Karpas-422 (cell line): ENCODE measurements around the gene ACSF3. TPM values are rescaled to one million over a fixed set of nuclear protein-coding genes. Genes with fewer than 3 reads are reported as not detected.
"Not testable (repeated sequence)": the region's sequence is repeated elsewhere in the genome, so short reads cannot be mapped to it uniquely, and the experiment has no call there.

Source experiments
- DNase-seq: peaks from one replicate; pipeline ENCODE4 v3.0.0-alpha.2; 2015
- H2AFZ ChIP-seq: fragments of 200-600 bp; sonication (generic); 2 replicates; pipeline ENCODE4 v1.6.1; 2014; ENCODE audit warnings: antibody characterized with exemption, low read length, mixed read lengths
- H3K27ac ChIP-seq: fragments of 200-600 bp; sonication (generic); 2 replicates; pipeline ENCODE4 v1.5.1; 2014; ENCODE audit warnings: mild to moderate bottlenecking, low read length, moderate library complexity
- H3K27me3 ChIP-seq: fragments of 200-600 bp; sonication (generic); 2 replicates; pipeline ENCODE4 v1.6.1; 2014; ENCODE audit warnings: low read length, mixed read lengths
- H3K36me3 ChIP-seq: fragments of 200-600 bp; sonication (generic); 2 replicates; pipeline ENCODE4 v1.6.1; 2014; ENCODE audit warnings: low read length, mixed read lengths; ENCODE audit not compliant: insufficient read depth
- H3K4me1 ChIP-seq: fragments of 200-600 bp; sonication (generic); 2 replicates; pipeline ENCODE4 v1.6.1; 2014; ENCODE audit warnings: mild to moderate bottlenecking, low read length, mixed read lengths
- H3K4me2 ChIP-seq: fragments of 200-600 bp; sonication (generic); 2 replicates; pipeline ENCODE4 v1.6.1; 2014; ENCODE audit warnings: low read length, low read depth, mild to moderate bottlenecking; ENCODE audit not compliant: poor library complexity, severe bottlenecking
- H3K4me3 ChIP-seq: fragments of 200-600 bp; sonication (generic); 2 replicates; pipeline ENCODE4 v1.5.1; 2014; ENCODE audit warnings: mild to moderate bottlenecking, antibody characterized with exemption, low read length, mixed read lengths
- H3K79me2 ChIP-seq: fragments of 200-600 bp; sonication (generic); 2 replicates; pipeline ENCODE4 v1.6.1; 2014; ENCODE audit warnings: mild to moderate bottlenecking, low read length, mixed read lengths
- H3K9ac ChIP-seq: fragments of 200-600 bp; sonication (generic); 2 replicates; pipeline ENCODE4 v1.6.0; 2014; ENCODE audit warnings: low read length
- H3K9me2 ChIP-seq: fragments of 200-600 bp; sonication (generic), shearing (Covaris generic); replicated peaks from 2 replicates; pipeline ENCODE4 v1.6.0; 2014; ENCODE audit warnings: mild to moderate bottlenecking, low read length, moderate library complexity; ENCODE audit not compliant: insufficient read depth
- H3K9me3 ChIP-seq: fragments of 300-700, 200-600 bp; sonication (generic); 2 replicates; pipeline ENCODE4 v1.6.1; 2014; ENCODE audit warnings: low read length, mixed read lengths
- H4K20me1 ChIP-seq: fragments of 200-600 bp; sonication (generic); 2 replicates; pipeline ENCODE4 v1.6.1; 2014; ENCODE audit warnings: mild to moderate bottlenecking, antibody characterized with exemption, low read length, low read depth; ENCODE audit not compliant: insufficient read depth
- total RNA-seq: library from RNA; depleted of rRNA; stranded (reverse); fragments of >200 nt; shearing (Covaris generic); gene quantifications from 2 replicates; pipeline ENCODE4 v1.2.3, GENCODE V29; 2014; ENCODE audit warnings: low replicate concordance

Gene ACSF3
- total RNA-seq, 1 experiment from 2014 or later = 30.4 TPM

- not testable (repeated sequence) for H3K4me2 ChIP-seq, H3K27ac ChIP-seq, H3K4me3 ChIP-seq, H3K9me2 ChIP-seq, H3K9ac ChIP-seq, H4K20me1 ChIP-seq, H3K27me3 ChIP-seq, H3K79me2 ChIP-seq, H3K9me3 ChIP-seq, H2AFZ ChIP-seq, H3K36me3 ChIP-seq, H3K4me1 ChIP-seq
- peak; percentile 91 for DNase-seq
Observed at GRCh38 chr16:89192186-89192955, 98.7 kb downstream of the ACSF3 start.

- Histone ChIP-seq H3K4me1 (no peaks in the 10 kb centered on the region), H4K20me1 (no peaks in the 10 kb centered on the region), H3K9ac (no peak overlapping the region), H3K27ac (no peak overlapping the region), H3K9me2 (no peaks in the 10 kb centered on the region), H2AFZ (no peak overlapping the region), H3K4me3 (no peak overlapping the region), H3K36me3 (no peaks in the 10 kb centered on the region), H3K27me3 (no peaks in the 10 kb centered on the region), H3K79me2 (no peaks in the 10 kb centered on the region), H3K9me3 (no peaks in the 10 kb centered on the region), H3K4me2 (no peak overlapping the region)
- DNase-seq = peak; percentile 80
Observed at GRCh38 chr16:89192956-89193575, 99.4 kb downstream of the ACSF3 start.

- Histone ChIP-seq H3K4me1 (no peaks in the 10 kb centered on the region), H3K4me2 (no peak overlapping the region)
Observed at GRCh38 chr16:89193576-89194293, 100.1 kb downstream of the ACSF3 start.

GRCh38 chr16:89194340-89195311, 101.0 kb downstream of the ACSF3 start:
- H3K36me3 ChIP-seq = no peaks in the 10 kb centered on the region
- H3K9me2 ChIP-seq = no peaks in the 10 kb centered on the region
- no peaks in the 10 kb centered on the region for H3K79me2 ChIP-seq
- no peaks in the 10 kb centered on the region for H4K20me1 ChIP-seq
- H3K4me3 ChIP-seq = no peak overlapping the region
- no peaks in the 10 kb centered on the region for H3K4me1 ChIP-seq
- DNase-seq = no peak
- no peaks in the 10 kb centered on the region for H3K9me3 ChIP-seq
- H2AFZ ChIP-seq = no peak overlapping the region
- H3K27me3 ChIP-seq = no peaks in the 10 kb centered on the region
- no peak overlapping the region for H3K9ac ChIP-seq
- no peak overlapping the region for H3K4me2 ChIP-seq
- H3K27ac ChIP-seq = no peak overlapping the region

More at GRCh38 chr16:89193576-89194293, 100.1 kb downstream of the ACSF3 start:
- H2AFZ ChIP-seq = no peak overlapping the region
- no peaks in the 10 kb centered on the region for H3K27me3 ChIP-seq
- no peak overlapping the region for H3K27ac ChIP-seq
- no peak for DNase-seq
- H4K20me1 ChIP-seq = no peaks in the 10 kb centered on the region
- H3K79me2 ChIP-seq = no peaks in the 10 kb centered on the region
- no peaks in the 10 kb centered on the region for H3K36me3 ChIP-seq
- no peaks in the 10 kb centered on the region for H3K9me3 ChIP-seq
- H3K4me3 ChIP-seq = no peak overlapping the region
- no peaks in the 10 kb centered on the region for H3K9me2 ChIP-seq
- H3K9ac ChIP-seq = no peak overlapping the region

GRCh38 chr16:89195521-89196171, 102.0 kb downstream of the ACSF3 start:
- Histone ChIP-seq H3K79me2 (no peaks in the 10 kb centered on the region), H2AFZ (no peak overlapping the region), H3K27me3 (no peaks in the 10 kb centered on the region), H3K4me3 (no peak overlapping the region), H3K36me3 (no peaks in the 10 kb centered on the region), H3K9ac (no peak overlapping the region), H4K20me1 (no peaks in the 10 kb centered on the region), H3K27ac (no peak overlapping the region), H3K4me2 (no peak overlapping the region), H3K4me1 (no peaks in the 10 kb centered on the region), H3K9me3 (no peaks in the 10 kb centered on the region), H3K9me2 (no peaks in the 10 kb centered on the region)
- DNase-seq = no peak

GRCh38 chr16:89197033-89197632, 103.5 kb downstream of the ACSF3 start:
- Histone ChIP-seq H3K9me2 (no peaks in the 10 kb centered on the region), H4K20me1 (no peaks in the 10 kb centered on the region), H3K9me3 (no peaks in the 10 kb centered on the region), H3K4me1 (no peaks in the 10 kb centered on the region), H3K36me3 (no peaks in the 10 kb centered on the region), H3K4me2 (no peak overlapping the region), H3K4me3 (no peak overlapping the region), H3K27me3 (no peaks in the 10 kb centered on the region), H2AFZ (no peak overlapping the region), H3K79me2 (no peaks in the 10 kb centered on the region), H3K9ac (no peak overlapping the region), H3K27ac (no peak overlapping the region)
- no peak for DNase-seq

- no peak overlapping the region for H3K4me2 ChIP-seq
- H3K9ac ChIP-seq = no peak overlapping the region
Observed at GRCh38 chr16:89197633-89198416, 104.2 kb downstream of the ACSF3 start.

More at GRCh38 chr16:89197633-89198416, 104.2 kb downstream of the ACSF3 start:
- Histone ChIP-seq H3K9me2 (no peaks in the 10 kb centered on the region), H2AFZ (no peak overlapping the region), H3K79me2 (no peaks in the 10 kb centered on the region), H3K27ac (no peak overlapping the region), H4K20me1 (no peaks in the 10 kb centered on the region), H3K9me3 (no peaks in the 10 kb centered on the region), H3K27me3 (no peaks in the 10 kb centered on the region), H3K36me3 (no peaks in the 10 kb centered on the region), H3K4me3 (no peak overlapping the region), H3K4me1 (no peaks in the 10 kb centered on the region)
- no peak for DNase-seq
